Transverse colon (tissue), 4 donors: ENCODE data around the gene GBF1. TPM values are rescaled to one million over a fixed set of nuclear protein-coding genes. Genes with fewer than 3 reads are reported as not detected.

ENCODE experiments used
- DNase-seq: peaks from one replicate; pipeline ENCODE4 v3.0.0-alpha.2; 2019
- H3K27ac ChIP-seq, 4 donors: fragments of 200-600 bp; sonication (generic); 2 replicates each; pipeline ENCODE4 v1.5.1; 2016 to 2018; ENCODE audit warnings: inconsistent platforms in 4 of 4
- H3K27me3 ChIP-seq: fragments of 200-600 bp; sonication (generic); 2 replicates; pipeline ENCODE4 v1.5.1; 2017; ENCODE audit warnings: inconsistent platforms
- H3K36me3 ChIP-seq, 4 donors: fragments of 200-600 bp; sonication (generic); 2 replicates each; pipeline ENCODE4 v1.5.1; 2017 to 2019; ENCODE audit warnings: inconsistent platforms in 4 of 4
- H3K4me1 ChIP-seq, 4 donors: fragments of 200-600 bp; sonication (generic); 2 replicates each; pipeline ENCODE4 v1.5.1; 2017 to 2020; ENCODE audit warnings: inconsistent platforms in 4 of 4
- H3K4me3 ChIP-seq, 4 donors: fragments of 200-600 bp; sonication (generic); 1 replicate in 1 of 4; 2 replicates in 3 of 4; pipeline versions ENCODE4 v1.5.1 to v1.6.1; 2017 to 2019; ENCODE audit warnings: inconsistent platforms in 4 of 4
- H3K9me3 ChIP-seq, 2 donors: fragments of 200-600 bp; sonication (generic); 2 replicates each; pipeline ENCODE4 v1.5.1; 2017 to 2019; ENCODE audit warnings: inconsistent platforms in 2 of 2
- CTCF ChIP-seq, 5 experiments: fragments of 200-600 bp in 3 of 5; fragments of 450-650 bp in 2 of 5; sonication (generic) in 3 of 5; IDR thresholded peaks; 1 replicate in 2 of 5; 2 replicates in 3 of 5; pipeline ENCODE4 v1.5.1; 2016 to 2017; ENCODE audit warnings: antibody characterized with exemption in 5 of 5, inconsistent platforms in 3 of 5, mild to moderate bottlenecking in 2 of 5, moderate library complexity in 1 of 5
- EP300 ChIP-seq: sonication (generic); formaldehyde crosslinking; IDR thresholded peaks from one replicate; pipeline ENCODE4 v1.6.1; 2017; ENCODE audit warnings: antibody characterized with exemption, low read depth
- POLR2A ChIP-seq: fragments of 450-650 bp; IDR thresholded peaks from one replicate; pipeline ENCODE4 v1.6.1; 2016; ENCODE audit warnings: antibody characterized with exemption, mild to moderate bottlenecking, moderate library complexity
- POLR2AphosphoS5 ChIP-seq, 3 donors: sonication (generic); formaldehyde crosslinking; IDR thresholded peaks; one replicate each; pipeline ENCODE4 v1.6.1; 2016; ENCODE audit warnings: antibody characterized with exemption in 3 of 3
- WGBS, 2 donors: methylation state at CpG; one replicate each; pipeline ENCODE4 v1.1.5; 2018; ENCODE audit warnings: low coverage in 1 of 2; 5-methylcytosine and 5-hydroxymethylcytosine counted together
- in situ Hi-C, 4 donors: fragments of 200-750 bp; cut with MboI; loops; one replicate each; pipeline versions ENCODE4 v1.15.0 to v1.15.1; 2017; ENCODE audit warnings: low sequenced_read_pairs in 3 of 4, low pct_ligation_motif_present in 1 of 4, low pct_unique_long_range_greater_than_20kb in 1 of 4
- intact Hi-C: fragments of 100-400 bp; cut with DNase I; formaldehyde crosslinking; loops from one replicate; pipeline ENCODE4 v1.15.1; 2023; ENCODE audit warnings: low total_unique reads
- total RNA-seq, 4 donors: library from RNA; depleted of rRNA; stranded (reverse); fragments of >200 nt; gene quantifications; one replicate each; pipeline ENCODE4 v1.1.0, GENCODE V29; 2016

The GBF1 gene
- total RNA-seq, 4 donors from 2014 or later, result 60.5 to 97.6 (median 67.5) TPM

- DNase-seq, result peak; percentile 90
- Histone ChIP-seq H3K4me1 (peaks cover 26 to 35% (median 32%) of the 10 kb centered on the region in 4 donors), H3K4me3 (peak overlapping the region; percentile 45 to 77 (median 64)), H3K9me3 (no peaks in the 10 kb centered on the region), H3K27me3 (peaks cover 15% of the 10 kb centered on the region), H3K27ac (peak overlapping the region; percentile 90 to 96 (median 94)), H3K36me3 (peaks cover 0 to 8% (median 0%) of the 10 kb centered on the region in 4 donors)
- peak; percentile 42 to 89 (median 88) for TF ChIP-seq POLR2AphosphoS5 (IDR thresholded peaks at IDR 0.05)
- no peak for TF ChIP-seq EP300
- TF ChIP-seq CTCF (IDR thresholded peaks at IDR 0.05), result peak; percentile 69 to 83 (median 77)
- intact Hi-C loops (no loop called here), in situ Hi-C loops (no loop called here)
- WGBS, 2 donors, result 1% methylated on average over 14 of the region's 28 CpGs; no CpG with 5 or more reads in 1 of the 2 donors
Measured at GRCh38 chr10:102422545-102423129, 177.3 kb downstream of the GBF1 start.

- 84 to 92% methylated on average over 6 to 13 of the region's 13 CpGs for WGBS, 2 donors
- Histone ChIP-seq H3K4me3 (peak overlapping the region in 1 of 4 donors; percentile 77), H3K9me3 (no peaks in the 10 kb centered on the region), H3K36me3 (peaks cover 0 to 8% (median 0%) of the 10 kb centered on the region in 4 donors), H3K27me3 (peaks cover 7% of the 10 kb centered on the region), H3K27ac (peak overlapping the region in 3 of 4 donors; percentile 94 to 96 (median 94)), H3K4me1 (peaks cover 26 to 35% (median 32%) of the 10 kb centered on the region in 4 donors)
- no peak for TF ChIP-seq CTCF (IDR thresholded peaks at IDR 0.05)
- TF ChIP-seq POLR2AphosphoS5 (IDR thresholded peaks at IDR 0.05), result no peak
- TF ChIP-seq EP300, result no peak
- TF ChIP-seq POLR2A, result no peak
- in situ Hi-C loops (no loop called here), intact Hi-C loops (no loop called here)
- DNase-seq, result no peak
Measured at GRCh38 chr10:102423372-102423968, 178.1 kb downstream of the GBF1 start.

GRCh38 chr10:102424145-102424544 is 178.8 kb downstream of the GBF1 start:
- no peaks in the 10 kb centered on the region for H3K9me3 ChIP-seq
- H3K27ac ChIP-seq, result no peak overlapping the region
- peaks cover 0 to 8% (median 0%) of the 10 kb centered on the region in 4 donors for H3K36me3 ChIP-seq
- DNase-seq, result no peak
- TF ChIP-seq CTCF (IDR thresholded peaks at IDR 0.05), result no peak
- no peak for TF ChIP-seq POLR2AphosphoS5 (IDR thresholded peaks at IDR 0.05)
- H3K27me3 ChIP-seq, result peaks cover under 1% of the 10 kb centered on the region
- H3K4me1 ChIP-seq, result peaks cover 23 to 33% (median 28%) of the 10 kb centered on the region in 4 donors
- in situ Hi-C loops (no loop called here), intact Hi-C loops (no loop called here)
- no peak overlapping the region for H3K4me3 ChIP-seq
- WGBS, 2 donors, result 84 to 85% methylated on average over 4 to 9 of the region's 9 CpGs

GRCh38 chr10:102424916-102425315 is 179.6 kb downstream of the GBF1 start:
- no peaks in the 10 kb centered on the region for H3K27me3 ChIP-seq
- intact Hi-C loops, result no loop called here
- no peak for TF ChIP-seq CTCF (IDR thresholded peaks at IDR 0.05)
- TF ChIP-seq EP300, result no peak
- no peak for TF ChIP-seq POLR2A
- TF ChIP-seq POLR2AphosphoS5 (IDR thresholded peaks at IDR 0.05), result no peak
- H3K36me3 ChIP-seq, result peaks cover 0 to 8% (median 0%) of the 10 kb centered on the region in 4 donors
- H3K4me1 ChIP-seq, result peaks cover 15 to 25% (median 20%) of the 10 kb centered on the region in 4 donors
- DNase-seq, result no peak
- H3K9me3 ChIP-seq, result no peaks in the 10 kb centered on the region
- H3K4me3 ChIP-seq, result no peak overlapping the region
- in situ Hi-C loops, result no loop called here
- H3K27ac ChIP-seq, result no peak overlapping the region
- WGBS, 2 donors, result 89% methylated on average over 6 of the region's 6 CpGs; no CpG with 5 or more reads in 1 of the 2 donors
